Hepatocyte (in vitro differentiated cells): ENCODE data around the gene MAN1B1. TPM values are rescaled to one million over a fixed set of nuclear protein-coding genes. Genes with fewer than 3 reads are reported as not detected.

Experiments used
- DNase-seq: peaks from one replicate; pipeline ENCODE4 v3.0.0-alpha.2; 2016; ENCODE audit warnings: low spot score
- H2AFZ ChIP-seq: fragments of 200-600 bp; sonication (generic); 2 replicates; pipeline ENCODE4 v1.6.0; 2016; ENCODE audit warnings: antibody characterized with exemption, mild to moderate bottlenecking
- H3K27ac ChIP-seq: fragments of 200-600 bp; sonication (generic); 2 replicates; pipeline ENCODE4 v1.5.1; 2016; ENCODE audit warnings: mild to moderate bottlenecking
- H3K27me3 ChIP-seq: fragments of 200-600 bp; sonication (generic); 2 replicates; pipeline ENCODE4 v1.6.1; 2016
- H3K36me3 ChIP-seq: fragments of 200-600 bp; sonication (generic); replicated peaks from 2 replicates; pipeline ENCODE4 v1.5.1; 2016; ENCODE audit warnings: low read depth; ENCODE audit not compliant: insufficient read depth
- H3K4me1 ChIP-seq: fragments of 200-600 bp; sonication (generic); 2 replicates; pipeline ENCODE4 v1.5.1; 2016; ENCODE audit warnings: mild to moderate bottlenecking, moderate library complexity; ENCODE audit not compliant: insufficient read depth
- H3K4me2 ChIP-seq: fragments of 200-600 bp; sonication (generic); 2 replicates; pipeline ENCODE4 v1.6.0; 2016
- H3K4me3 ChIP-seq: fragments of 200-600 bp; sonication (generic); 2 replicates; pipeline ENCODE4 v1.5.1; 2016; ENCODE audit warnings: mild to moderate bottlenecking
- H3K79me2 ChIP-seq: fragments of 200-600 bp; sonication (generic); 2 replicates; pipeline ENCODE4 v1.6.0; 2017; ENCODE audit warnings: mild to moderate bottlenecking
- H3K9me2 ChIP-seq: fragments of 200-600 bp; sonication (generic); replicated peaks from 2 replicates; pipeline ENCODE4 v1.6.0; 2017; ENCODE audit warnings: mild to moderate bottlenecking; ENCODE audit not compliant: insufficient read depth
- H3K9me3 ChIP-seq: fragments of 200-600 bp; sonication (generic); 2 replicates; pipeline ENCODE4 v1.5.1; 2016; ENCODE audit warnings: low read depth, mild to moderate bottlenecking
- H4K20me1 ChIP-seq: fragments of 200-600 bp; sonication (generic); 2 replicates; pipeline ENCODE4 v1.6.0; 2016; ENCODE audit warnings: mild to moderate bottlenecking; ENCODE audit not compliant: insufficient read depth, poor library complexity, severe bottlenecking
- EZH2 ChIP-seq: fragments of 200-600 bp; sonication (generic); IDR thresholded peaks from 2 replicates; pipeline ENCODE4 v1.6.1; 2016; ENCODE audit warnings: antibody characterized with exemption, mild to moderate bottlenecking, borderline replicate concordance
- EZH2phosphoT487 ChIP-seq: fragments of 200-600 bp; sonication (generic); IDR thresholded peaks from one replicate; pipeline ENCODE4 v1.6.1; 2018; ENCODE audit warnings: antibody characterized with exemption, mild to moderate bottlenecking, low read depth, moderate library complexity; ENCODE audit not compliant: unreplicated experiment, severe bottlenecking
- WGBS: methylation state at CpG from one replicate; pipeline ENCODE4 v1.1.6; 2016; ENCODE audit warnings: low lambda C conversion rate; ENCODE audit errors: missing lambda C conversion rate; 5-methylcytosine and 5-hydroxymethylcytosine counted together
- polyA plus RNA-seq: library from polyadenylated mRNA; unstranded; fragments of >200 nt; fragmentation: Nextera tagmentation; extraction: Ambion mirVana; gene quantifications from 2 replicates; pipeline ENCODE4 v1.2.1, GENCODE V29; 2016
- total RNA-seq: library from RNA; depleted of rRNA; stranded (reverse); fragments of >200 nt; gene quantifications from 2 replicates; pipeline ENCODE4 v1.2.3, GENCODE V29; 2014
- TF ChIP-seq, protein P1 (sequence below): fragments of 200-600 bp; sonication (generic); IDR thresholded peaks from 2 replicates; pipeline ENCODE4 v1.5.1; 2016; ENCODE audit warnings: antibody characterized with exemption, mild to moderate bottlenecking; ENCODE audit not compliant: poor library complexity

MAN1B1 gene
- total and polyA plus RNA-seq, 2 experiments from 2014 or later = 60.8 to 94.2 TPM

- H3K9me2 ChIP-seq = no peaks in the 10 kb centered on the region
- TF ChIP-seq EZH2 = no peak
- TF ChIP-seq EZH2phosphoT487 = no peak
- TF ChIP-seq, protein P1, sequence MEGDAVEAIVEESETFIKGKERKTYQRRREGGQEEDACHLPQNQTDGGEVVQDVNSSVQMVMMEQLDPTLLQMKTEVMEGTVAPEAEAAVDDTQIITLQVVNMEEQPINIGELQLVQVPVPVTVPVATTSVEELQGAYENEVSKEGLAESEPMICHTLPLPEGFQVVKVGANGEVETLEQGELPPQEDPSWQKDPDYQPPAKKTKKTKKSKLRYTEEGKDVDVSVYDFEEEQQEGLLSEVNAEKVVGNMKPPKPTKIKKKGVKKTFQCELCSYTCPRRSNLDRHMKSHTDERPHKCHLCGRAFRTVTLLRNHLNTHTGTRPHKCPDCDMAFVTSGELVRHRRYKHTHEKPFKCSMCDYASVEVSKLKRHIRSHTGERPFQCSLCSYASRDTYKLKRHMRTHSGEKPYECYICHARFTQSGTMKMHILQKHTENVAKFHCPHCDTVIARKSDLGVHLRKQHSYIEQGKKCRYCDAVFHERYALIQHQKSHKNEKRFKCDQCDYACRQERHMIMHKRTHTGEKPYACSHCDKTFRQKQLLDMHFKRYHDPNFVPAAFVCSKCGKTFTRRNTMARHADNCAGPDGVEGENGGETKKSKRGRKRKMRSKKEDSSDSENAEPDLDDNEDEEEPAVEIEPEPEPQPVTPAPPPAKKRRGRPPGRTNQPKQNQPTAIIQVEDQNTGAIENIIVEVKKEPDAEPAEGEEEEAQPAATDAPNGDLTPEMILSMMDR = no peak
- no peak for DNase-seq
- H3K4me2 ChIP-seq = no peak overlapping the region
- no peaks in the 10 kb centered on the region for H3K9me3 ChIP-seq
- H3K4me1 ChIP-seq = no peaks in the 10 kb centered on the region
- H2AFZ ChIP-seq = no peak overlapping the region
- H3K36me3 ChIP-seq = no peaks in the 10 kb centered on the region
- 98% methylated on average over 14 of the region's 14 CpGs for WGBS
- H3K79me2 ChIP-seq = no peaks in the 10 kb centered on the region
- no peaks in the 10 kb centered on the region for H3K27me3 ChIP-seq
- no peak overlapping the region for H3K4me3 ChIP-seq
- no peaks in the 10 kb centered on the region for H4K20me1 ChIP-seq
- no peak overlapping the region for H3K27ac ChIP-seq
Measured at GRCh38 chr9:137099231-137099630, 12.4 kb downstream of the MAN1B1 start.

DNA sequence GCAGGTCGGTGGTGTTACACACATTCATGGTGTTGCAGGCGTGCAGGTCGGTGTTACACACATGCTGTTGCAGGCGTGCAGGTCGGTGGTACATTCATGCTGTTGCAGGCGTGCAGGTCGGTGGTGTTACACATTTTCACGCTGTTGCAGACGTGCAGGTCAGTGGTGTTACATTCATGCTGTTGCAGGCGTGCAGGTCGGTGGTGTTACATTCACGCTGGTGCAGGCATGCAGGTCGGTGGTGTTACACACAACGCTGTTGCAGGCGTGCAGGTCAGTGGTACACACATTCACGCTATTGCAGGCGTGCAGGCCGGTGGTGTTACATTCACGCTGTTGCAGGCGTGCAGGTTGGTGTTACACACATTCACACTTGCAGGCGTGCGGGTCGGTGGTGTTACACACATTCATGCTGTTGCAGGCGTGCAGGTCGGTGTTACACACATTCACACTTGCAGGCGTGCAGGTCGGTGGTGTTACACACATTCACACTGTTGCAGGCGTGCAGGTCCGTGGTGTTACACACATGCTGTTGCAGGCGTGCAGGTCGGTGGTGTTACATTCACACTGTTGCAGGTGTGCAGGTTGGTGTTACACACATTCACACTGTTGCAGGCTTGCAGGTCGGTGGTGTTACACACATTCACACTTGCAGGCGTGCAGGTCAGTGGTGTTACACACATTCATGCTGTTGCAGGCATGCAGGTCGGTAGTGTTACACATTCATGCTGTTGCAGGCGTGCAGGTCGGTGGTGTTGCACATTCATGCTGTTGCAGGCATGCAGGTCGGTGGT lies 16.6 kb downstream of the MAN1B1 start:
- no peaks in the 10 kb centered on the region for H3K9me3 ChIP-seq
- no peaks in the 10 kb centered on the region for H3K79me2 ChIP-seq
- WGBS = 93% methylated on average over 35 of the region's 37 CpGs
- DNase-seq = no peak
- no peak overlapping the region for H3K4me3 ChIP-seq
- no peaks in the 10 kb centered on the region for H3K4me1 ChIP-seq
- no peak overlapping the region for H2AFZ ChIP-seq
- no peaks in the 10 kb centered on the region for H4K20me1 ChIP-seq
- no peaks in the 10 kb centered on the region for H3K27me3 ChIP-seq
- H3K9me2 ChIP-seq = no peaks in the 10 kb centered on the region
- no peak overlapping the region for H3K27ac ChIP-seq
- no peaks in the 10 kb centered on the region for H3K36me3 ChIP-seq
- H3K4me2 ChIP-seq = no peak overlapping the region
- TF ChIP-seq EZH2phosphoT487 (no peak), EZH2 (no peak)
- TF ChIP-seq, protein P1 = no peak

DNA sequence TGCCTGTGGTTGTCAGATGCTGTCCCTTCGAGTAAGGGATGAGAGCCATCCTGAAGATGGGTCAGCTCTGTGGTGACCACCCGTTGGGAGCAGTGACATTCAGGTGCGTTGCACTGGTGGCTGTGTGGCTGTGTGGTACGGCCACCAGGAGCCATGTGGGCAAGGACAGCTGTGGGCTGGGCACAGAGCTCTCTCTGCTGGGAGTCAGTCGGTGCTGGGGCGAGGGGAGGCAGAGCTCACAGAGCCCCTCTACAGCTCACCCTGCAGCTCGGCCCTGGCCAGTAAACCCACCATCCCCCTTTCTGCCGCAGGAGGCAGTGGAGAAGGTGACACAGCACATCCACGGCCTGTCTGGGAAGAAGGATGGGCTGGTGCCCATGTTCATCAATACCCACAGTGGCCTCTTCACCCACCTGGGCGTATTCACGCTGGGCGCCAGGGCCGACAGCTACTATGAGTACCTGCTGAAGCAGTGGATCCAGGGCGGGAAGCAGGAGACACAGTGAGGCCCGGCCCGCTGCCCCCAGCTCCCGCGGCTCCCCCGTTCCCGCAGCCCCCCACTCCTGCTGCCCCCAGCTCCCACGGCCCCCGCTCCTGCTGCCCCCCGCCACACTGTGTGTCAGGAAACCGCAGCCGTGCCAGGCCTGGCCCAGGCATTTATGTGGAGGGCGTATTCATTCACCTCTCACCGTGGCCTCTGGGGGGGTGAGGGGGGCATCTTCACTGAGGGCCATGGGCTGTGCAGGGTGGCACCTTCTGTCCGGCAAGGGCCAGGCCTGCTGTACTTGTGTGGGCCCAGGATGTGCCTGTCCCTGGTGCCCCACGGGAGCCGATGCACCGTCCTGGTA lies 19.3 kb downstream of the MAN1B1 start:
- WGBS = 94% methylated on average over 22 of the region's 31 CpGs
- Histone ChIP-seq H3K9me2 (no peaks in the 10 kb centered on the region), H3K27ac (no peak overlapping the region), H2AFZ (no peak overlapping the region), H4K20me1 (no peaks in the 10 kb centered on the region), H3K36me3 (no peaks in the 10 kb centered on the region), H3K4me1 (no peaks in the 10 kb centered on the region), H3K27me3 (no peaks in the 10 kb centered on the region), H3K79me2 (no peaks in the 10 kb centered on the region), H3K4me3 (no peak overlapping the region), H3K4me2 (no peak overlapping the region), H3K9me3 (no peaks in the 10 kb centered on the region)
- no peak for DNase-seq
- TF ChIP-seq EZH2phosphoT487 (no peak), EZH2 (no peak)
- TF ChIP-seq, protein P1 = no peak
